GM18502 (cell line): ENCODE results near the gene TMEM140.

Experiments
- ATAC-seq: cut with Tn5 transposase; IDR thresholded peaks from one replicate; pipeline ENCODE4 v1.9.1; 2021; ENCODE audit warnings: mild to moderate bottlenecking; ENCODE audit not compliant: unreplicated experiment, poor library complexity

TMEM140 gene

GRCh38 chr7:135158141-135158655, 10.3 kb downstream of the TMEM140 start:
- no peak for ATAC-seq

- no peak for ATAC-seq
These were observed 11.0 kb downstream of the TMEM140 start for GRCh38 chr7:135158874-135159273.

- peak; percentile 12 for ATAC-seq
These were observed 11.7 kb downstream of the TMEM140 start for GRCh38 chr7:135159359-135160085.

DNA sequence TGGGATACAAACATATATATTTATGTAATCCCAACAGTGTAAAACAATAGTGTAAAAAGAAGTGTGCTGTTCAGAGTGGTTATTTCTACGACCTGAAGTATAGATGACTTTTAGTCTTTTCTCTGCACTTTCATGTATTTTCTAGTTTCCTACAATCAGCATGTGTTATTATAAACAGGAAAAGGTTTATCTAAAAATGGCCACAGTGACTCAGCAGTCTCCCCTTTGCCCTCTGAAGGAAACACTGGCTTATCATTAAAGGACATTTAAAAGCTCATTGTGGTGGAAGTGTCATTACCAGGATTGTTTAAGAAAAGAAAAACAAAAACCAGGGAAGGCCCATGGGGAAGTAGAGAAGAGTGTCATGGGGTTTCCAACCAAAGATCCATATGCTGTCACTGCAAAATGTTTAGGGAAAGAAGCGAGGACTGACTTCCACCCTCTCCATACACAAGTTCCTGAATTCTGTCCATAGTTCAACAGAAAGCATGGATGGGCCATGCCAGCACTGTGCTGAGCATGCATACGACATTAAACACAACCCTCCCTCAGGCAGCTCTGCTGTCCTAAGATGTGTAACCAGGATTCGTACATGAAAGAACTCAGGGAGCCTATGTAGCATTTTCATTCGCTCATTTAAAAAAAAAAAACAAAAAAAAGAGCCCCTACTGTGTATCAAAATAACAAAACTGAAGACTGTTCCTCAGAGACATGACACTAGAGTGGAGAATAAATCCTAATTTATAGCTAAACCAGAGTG, 12.4 kb downstream of the TMEM140 start:
- peak; percentile 50 for ATAC-seq

DNA sequence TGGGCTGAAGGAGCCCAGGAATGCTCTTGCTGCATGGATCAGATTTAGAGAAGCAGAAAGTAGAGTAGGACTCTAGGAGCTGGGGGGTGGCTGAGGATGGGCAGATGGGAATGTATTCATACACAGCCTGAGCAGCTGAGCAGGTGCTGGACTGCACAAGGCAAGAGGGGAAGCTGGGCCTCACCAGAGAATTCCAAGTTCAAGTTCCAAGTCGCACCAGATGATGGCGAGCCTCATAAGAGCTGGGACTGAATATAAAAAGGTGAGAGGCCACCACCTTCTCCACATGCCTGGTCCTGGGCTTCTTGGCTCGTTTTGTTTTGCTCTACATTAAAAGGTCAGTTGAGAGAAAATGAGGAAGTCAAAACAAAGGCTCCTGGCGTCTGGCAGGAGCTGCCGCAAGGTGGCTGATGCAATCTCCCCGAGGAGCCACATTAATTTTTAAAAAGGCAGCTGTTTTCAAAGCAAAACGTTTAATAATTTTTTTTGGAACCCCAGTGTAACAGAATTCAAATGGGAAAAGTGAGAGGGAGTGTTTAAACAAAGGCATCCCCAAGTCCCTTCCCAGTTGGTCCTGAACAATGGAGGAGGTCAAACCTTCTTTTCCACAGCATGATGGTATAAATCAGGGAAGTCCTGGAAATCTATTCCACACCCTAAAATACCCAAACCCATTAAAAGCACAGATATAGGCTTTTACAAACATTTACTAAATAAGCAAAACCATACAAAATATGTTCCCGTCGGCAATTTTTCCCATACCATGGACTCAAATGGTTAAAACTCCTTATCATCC, 13.2 kb downstream of the TMEM140 start:
- no peak for ATAC-seq

DNA sequence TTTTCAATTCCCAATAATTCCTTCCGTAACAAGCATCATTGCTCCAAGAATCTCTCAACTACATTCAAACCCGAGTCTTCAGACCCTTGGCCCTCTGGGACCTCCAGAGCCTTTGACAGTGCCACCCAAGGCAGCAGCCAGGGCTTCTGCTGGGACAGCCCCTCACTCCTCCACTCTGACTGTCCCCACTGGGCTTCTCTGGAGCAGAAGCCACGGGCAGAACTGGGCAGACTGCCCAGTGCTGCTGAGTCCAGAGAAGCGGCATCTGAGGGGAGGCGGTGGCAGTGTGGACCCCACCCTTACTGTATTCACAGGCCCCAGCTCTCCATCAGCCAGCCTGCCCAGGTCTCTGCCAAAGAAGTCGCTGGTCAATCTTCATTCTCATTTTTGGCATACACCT, 13.8 kb downstream of the TMEM140 start:
- no peak for ATAC-seq

DNA sequence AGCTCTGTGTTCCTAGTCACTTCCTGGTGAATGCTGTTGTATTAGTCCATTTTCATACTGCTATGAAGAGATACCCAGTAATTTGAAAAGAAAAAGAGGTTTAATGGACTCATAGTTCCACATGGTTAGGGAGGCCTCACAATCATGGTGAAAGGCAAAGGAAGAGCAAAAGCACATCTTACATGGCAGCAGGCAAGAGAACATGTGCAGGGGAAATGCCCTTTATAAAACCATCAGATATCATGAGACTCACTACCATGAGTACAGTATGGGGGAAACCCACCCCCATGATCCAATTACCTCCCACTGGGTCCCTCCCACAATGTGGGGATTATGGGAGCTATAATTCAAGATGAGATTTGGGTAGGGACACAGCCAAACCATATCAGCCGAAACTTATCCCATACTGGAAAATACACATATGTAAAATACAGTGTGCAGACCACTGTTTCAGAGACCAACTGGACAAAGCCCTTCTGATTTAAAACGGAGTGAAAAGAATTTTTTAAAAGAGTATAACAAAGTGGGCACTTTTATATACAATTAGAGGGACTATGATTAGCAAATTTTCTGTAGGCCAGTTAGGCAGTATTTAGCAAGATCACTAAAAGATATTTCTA, 14.6 kb downstream of the TMEM140 start:
- ATAC-seq = no peak

- no peak for ATAC-seq
These were observed 16.6 kb downstream of the TMEM140 start for GRCh38 chr7:135164357-135165061.

DNA sequence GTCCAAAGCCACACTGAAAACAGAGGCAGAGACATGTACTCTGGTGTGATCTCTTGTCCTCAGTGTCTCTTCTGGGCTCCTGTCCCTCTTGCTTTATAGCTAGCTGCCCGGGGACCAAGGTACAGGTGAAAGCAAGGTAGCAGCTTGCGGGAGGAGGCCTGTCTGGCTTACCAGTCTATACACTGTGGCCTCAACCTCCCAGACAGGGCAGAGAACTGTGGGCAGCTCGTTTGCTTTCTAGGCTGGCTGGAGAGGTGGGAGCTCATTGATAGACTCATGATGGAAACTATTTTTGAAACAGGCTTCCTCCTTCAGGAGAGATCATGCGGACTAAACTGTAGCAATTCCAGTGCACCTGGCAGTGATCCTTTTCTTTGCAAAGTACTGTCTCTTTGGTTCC, 18.0 kb downstream of the TMEM140 start:
- ATAC-seq = no peak

- ATAC-seq = no peak
These were observed 18.6 kb downstream of the TMEM140 start for GRCh38 chr7:135166338-135166990.

- ATAC-seq = no peak
These were observed 19.6 kb downstream of the TMEM140 start for GRCh38 chr7:135167365-135167917.

DNA sequence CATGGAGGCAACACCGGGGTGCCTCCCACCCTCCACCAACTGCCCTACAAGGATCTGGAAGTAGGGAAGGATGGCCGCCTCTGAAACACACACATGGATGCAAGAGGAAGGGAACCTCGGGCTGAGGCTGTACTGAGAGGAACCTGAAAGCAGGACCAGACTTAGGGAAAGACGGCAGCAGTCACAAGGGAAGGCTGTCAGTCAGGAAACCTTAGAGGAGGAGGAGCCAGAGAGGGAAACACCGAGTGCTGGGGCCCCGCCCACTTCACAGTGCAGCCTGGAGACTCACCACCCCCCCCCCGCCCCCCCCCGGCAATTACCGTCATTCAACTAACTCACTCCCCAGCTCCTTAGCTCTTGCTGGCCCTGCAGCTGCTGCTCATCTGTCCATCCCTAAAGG, 20.1 kb downstream of the TMEM140 start:
- ATAC-seq = no peak

DNA sequence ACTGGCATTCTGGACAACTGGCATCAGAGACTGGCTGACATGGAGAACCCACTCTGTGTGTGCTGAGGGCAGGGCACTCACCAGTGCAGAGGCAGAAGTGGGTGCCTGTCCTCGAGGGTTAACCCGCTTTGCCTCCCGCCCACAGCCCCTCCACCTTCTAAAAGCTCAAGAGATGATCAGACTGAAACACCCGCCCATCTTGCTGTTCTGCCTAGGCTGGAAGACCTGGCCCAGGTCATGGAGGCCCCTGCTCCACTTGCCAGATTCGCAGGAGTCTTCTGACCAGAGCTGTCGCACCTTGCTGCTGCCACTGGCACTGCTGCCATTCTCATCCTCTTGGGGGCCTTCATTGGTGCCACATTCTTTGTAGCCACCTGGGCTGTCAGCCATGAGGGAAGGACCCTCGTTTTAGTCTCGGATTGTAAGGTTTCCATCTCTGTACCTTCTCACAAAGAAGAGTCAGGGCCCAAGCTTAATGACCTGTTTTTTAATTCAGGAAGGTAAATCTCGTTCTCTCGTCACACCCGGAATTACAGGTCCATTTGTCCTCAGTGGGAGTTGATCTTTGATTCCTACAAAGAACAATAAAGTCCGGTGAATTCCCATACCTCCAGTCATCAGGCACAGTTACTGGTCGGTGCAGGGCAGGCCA, 20.7 kb downstream of the TMEM140 start:
- no peak for ATAC-seq

- ATAC-seq = peak; percentile 39
These were observed 21.5 kb downstream of the TMEM140 start for GRCh38 chr7:135169141-135169963.

- ATAC-seq = peak; percentile 12
These were observed 22.0 kb downstream of the TMEM140 start for GRCh38 chr7:135169964-135170273.

GRCh38 chr7:135170274-135170997, 22.6 kb downstream of the TMEM140 start, which contains the start of gene CYREN:
CYREN (minus strand) TSS chr7:135170707; CDS start chr7:135168922, 1,785 bp downstream.
- ATAC-seq = peak; percentile 73

DNA sequence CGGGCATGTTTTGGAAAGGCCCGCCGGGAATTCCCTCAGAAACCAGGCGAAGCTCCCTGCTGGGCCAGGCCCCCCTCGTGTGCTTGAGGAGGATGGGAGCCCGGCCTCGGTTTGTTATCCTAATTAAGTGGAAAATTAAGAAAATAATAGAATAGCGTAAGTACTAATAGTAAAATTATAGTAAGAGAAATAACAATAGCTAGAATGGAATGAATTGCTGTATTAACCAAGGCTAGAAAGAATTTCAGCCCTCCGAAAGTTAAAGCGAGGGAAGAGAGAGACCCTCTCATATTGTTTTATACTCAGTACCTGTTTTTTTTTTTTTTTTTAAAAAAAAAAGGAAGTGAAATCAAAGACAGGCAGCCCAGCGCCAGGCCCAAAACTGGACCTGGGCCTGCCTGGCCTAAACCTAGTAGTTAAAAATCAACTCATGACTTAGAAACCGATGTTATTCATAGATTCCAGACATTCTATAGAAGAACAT, 23.2 kb downstream of the TMEM140 start:
- peak; percentile 39 for ATAC-seq
